GM23338 (cell line): Measurements from ENCODE around the gene SLC16A11. TPM values are rescaled to one million over a fixed set of nuclear protein-coding genes. Genes with fewer than 3 reads are reported as not detected.

Experiments used
- ATAC-seq: fragments of 200-7000 bp; cut with Tn5 transposase; 3 replicates; pipeline ENCODE4 v1.9.1; 2020
- DNase-seq: peaks from one replicate; pipeline ENCODE4 v3.0.0-alpha.2; 2015; ENCODE audit warnings: low spot score
- H2AFZ ChIP-seq: fragments of 200-600 bp; sonication (generic); 2 replicates; pipeline ENCODE4 v1.8.0; 2016; ENCODE audit warnings: antibody characterized with exemption, mild to moderate bottlenecking, moderate library complexity
- H3F3A ChIP-seq: fragments of 200-600 bp; sonication (generic); replicated peaks from 2 replicates; pipeline ENCODE4 v1.8.0; 2017; ENCODE audit warnings: antibody characterized with exemption, mixed run types, low read depth
- H3K27ac ChIP-seq: fragments of 200-600 bp; sonication (generic); 2 replicates; pipeline ENCODE4 v1.6.1; 2016; ENCODE audit warnings: low read depth
- H3K27me3 ChIP-seq: fragments of 200-600 bp; sonication (generic); 2 replicates; pipeline ENCODE4 v1.8.0; 2016; ENCODE audit warnings: mild to moderate bottlenecking, mixed run types, moderate library complexity; ENCODE audit not compliant: insufficient read depth
- H3K36me3 ChIP-seq: fragments of 200-600 bp; sonication (generic); 2 replicates; pipeline ENCODE4 v1.8.0; 2016; ENCODE audit warnings: mild to moderate bottlenecking; ENCODE audit not compliant: insufficient read depth
- H3K4me1 ChIP-seq: fragments of 200-600 bp; sonication (generic); 2 replicates; pipeline ENCODE4 v1.8.0; 2016; ENCODE audit warnings: mild to moderate bottlenecking, moderate library complexity; ENCODE audit not compliant: insufficient read depth
- H3K4me2 ChIP-seq: fragments of 200-600 bp; sonication (generic); 2 replicates; pipeline ENCODE4 v1.7.1; 2017; ENCODE audit warnings: mixed run types
- H3K4me3 ChIP-seq: fragments of 200-600 bp; sonication (generic); 2 replicates; pipeline ENCODE4 v1.6.1; 2016; ENCODE audit warnings: mixed run types
- H3K79me2 ChIP-seq: fragments of 200-600 bp; sonication (generic); replicated peaks from 2 replicates; pipeline ENCODE4 v1.8.0; 2017; ENCODE audit warnings: mild to moderate bottlenecking; ENCODE audit not compliant: insufficient read depth
- H3K9me2 ChIP-seq: fragments of 200-600 bp; sonication (generic); 2 replicates; pipeline ENCODE4 v1.8.0; 2017; ENCODE audit not compliant: insufficient read depth
- H4K20me1 ChIP-seq: fragments of 200-600 bp; sonication (generic); replicated peaks from 2 replicates; pipeline ENCODE4 v1.8.0; 2017; ENCODE audit warnings: mild to moderate bottlenecking; ENCODE audit not compliant: insufficient read depth
- H3K27ac Mint-ChIP-seq: 2 replicates; pipeline ENCODE4 v1.8.0; 2020; ENCODE audit warnings: inconsistent platforms, mild to moderate bottlenecking, moderate library complexity, mixed read lengths
- H3K27me3 Mint-ChIP-seq: 3 replicates; pipeline ENCODE4 v1.8.0; 2022; ENCODE audit warnings: low read depth, mild to moderate bottlenecking, moderate library complexity, mixed read lengths, inconsistent platforms; ENCODE audit not compliant: insufficient read depth, poor library complexity
- H3K36me3 Mint-ChIP-seq: 3 replicates; pipeline ENCODE4 v1.8.0; 2021; ENCODE audit warnings: low read depth, mild to moderate bottlenecking, inconsistent platforms, moderate library complexity, mixed read lengths
- H3K4me1 Mint-ChIP-seq: 3 replicates; pipeline ENCODE4 v1.8.0; 2020; ENCODE audit warnings: mild to moderate bottlenecking, inconsistent platforms, mixed read lengths
- H3K4me3 Mint-ChIP-seq: 3 replicates; pipeline ENCODE4 v1.8.0; 2021; ENCODE audit warnings: moderate library complexity, mild to moderate bottlenecking, inconsistent platforms, mixed read lengths
- H3K9me3 Mint-ChIP-seq: 3 replicates; pipeline ENCODE4 v1.8.0; 2020; ENCODE audit warnings: moderate library complexity, mild to moderate bottlenecking, inconsistent platforms, mixed read lengths
- CREB1 ChIP-seq: fragments of 250-450 bp; sonication (Bioruptor Pico); IDR thresholded peaks from 2 replicates; pipeline ENCODE4 v1.5.0; 2020; ENCODE audit warnings: low read depth, mild to moderate bottlenecking, moderate library complexity
- NANOG ChIP-seq: IDR thresholded peaks from 2 replicates; pipeline ENCODE4 v1.6.1; 2016; ENCODE audit warnings: antibody characterized with exemption, borderline replicate concordance
- ZNF331 ChIP-seq: fragments of 250-450 bp; sonication (Bioruptor Pico); IDR thresholded peaks from 2 replicates; pipeline ENCODE4 v1.5.0; 2020; ENCODE audit warnings: low read depth, mild to moderate bottlenecking, moderate library complexity
- ZNF462 ChIP-seq: fragments of 250-450 bp; sonication (Bioruptor Pico); IDR thresholded peaks from 2 replicates; pipeline ENCODE4 v1.5.0; 2020; ENCODE audit warnings: mild to moderate bottlenecking, moderate library complexity
- polyA plus RNA-seq: library from polyadenylated mRNA; unstranded; fragments of >200 nt; fragmentation: Nextera tagmentation; extraction: Ambion mirVana; gene quantifications from 2 replicates; pipeline ENCODE4 v1.2.1, GENCODE V29; 2016
- total RNA-seq: library from RNA; depleted of rRNA; stranded (reverse); fragments of >200 nt; shearing (Covaris generic); gene quantifications from 2 replicates; pipeline ENCODE4 v1.2.3, GENCODE V29; 2014
- TF ChIP-seq, protein P1 (sequence below): IDR thresholded peaks from one replicate; pipeline ENCODE4 v1.6.1; 2018; ENCODE audit warnings: antibody characterized with exemption; ENCODE audit not compliant: unreplicated experiment

The SLC16A11 gene
- total and polyA plus RNA-seq, 2 experiments from 2014 or later, result 0.42 to 0.68 TPM

GRCh38 chr17:7077911-7078546 is 34.1 kb upstream of the SLC16A11 start (continued):
- no peak for TF ChIP-seq ZNF462 (CRISPR knock-in tag)
- TF ChIP-seq ZNF331 (CRISPR knock-in tag), result no peak
- TF ChIP-seq, protein P1, sequence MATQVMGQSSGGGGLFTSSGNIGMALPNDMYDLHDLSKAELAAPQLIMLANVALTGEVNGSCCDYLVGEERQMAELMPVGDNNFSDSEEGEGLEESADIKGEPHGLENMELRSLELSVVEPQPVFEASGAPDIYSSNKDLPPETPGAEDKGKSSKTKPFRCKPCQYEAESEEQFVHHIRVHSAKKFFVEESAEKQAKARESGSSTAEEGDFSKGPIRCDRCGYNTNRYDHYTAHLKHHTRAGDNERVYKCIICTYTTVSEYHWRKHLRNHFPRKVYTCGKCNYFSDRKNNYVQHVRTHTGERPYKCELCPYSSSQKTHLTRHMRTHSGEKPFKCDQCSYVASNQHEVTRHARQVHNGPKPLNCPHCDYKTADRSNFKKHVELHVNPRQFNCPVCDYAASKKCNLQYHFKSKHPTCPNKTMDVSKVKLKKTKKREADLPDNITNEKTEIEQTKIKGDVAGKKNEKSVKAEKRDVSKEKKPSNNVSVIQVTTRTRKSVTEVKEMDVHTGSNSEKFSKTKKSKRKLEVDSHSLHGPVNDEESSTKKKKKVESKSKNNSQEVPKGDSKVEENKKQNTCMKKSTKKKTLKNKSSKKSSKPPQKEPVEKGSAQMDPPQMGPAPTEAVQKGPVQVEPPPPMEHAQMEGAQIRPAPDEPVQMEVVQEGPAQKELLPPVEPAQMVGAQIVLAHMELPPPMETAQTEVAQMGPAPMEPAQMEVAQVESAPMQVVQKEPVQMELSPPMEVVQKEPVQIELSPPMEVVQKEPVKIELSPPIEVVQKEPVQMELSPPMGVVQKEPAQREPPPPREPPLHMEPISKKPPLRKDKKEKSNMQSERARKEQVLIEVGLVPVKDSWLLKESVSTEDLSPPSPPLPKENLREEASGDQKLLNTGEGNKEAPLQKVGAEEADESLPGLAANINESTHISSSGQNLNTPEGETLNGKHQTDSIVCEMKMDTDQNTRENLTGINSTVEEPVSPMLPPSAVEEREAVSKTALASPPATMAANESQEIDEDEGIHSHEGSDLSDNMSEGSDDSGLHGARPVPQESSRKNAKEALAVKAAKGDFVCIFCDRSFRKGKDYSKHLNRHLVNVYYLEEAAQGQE, result no peak

DNA sequence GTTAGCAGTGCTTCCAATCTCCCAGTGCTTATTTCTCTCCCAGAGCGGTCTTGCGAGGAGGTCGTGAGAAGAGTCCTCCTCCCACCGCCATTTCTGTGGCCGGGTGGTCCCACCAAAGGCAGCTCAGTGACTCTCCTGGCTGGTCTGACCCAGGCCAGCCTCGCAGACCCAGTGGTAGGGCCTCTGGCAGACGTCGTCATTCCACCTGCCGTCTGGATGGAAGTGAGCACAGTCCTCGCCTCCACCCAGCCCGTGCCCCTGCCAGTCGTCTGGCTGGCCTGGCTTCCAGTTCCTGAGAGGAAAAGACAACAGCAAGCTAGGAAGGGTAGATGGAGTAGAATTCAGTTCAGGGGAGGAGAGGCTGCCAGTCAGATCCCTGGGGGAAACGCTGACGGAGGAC is 31.0 kb upstream of the SLC16A11 start:
- TF ChIP-seq CREB1 (no peak), NANOG (no peak)
- no peak for ATAC-seq
- no peaks in the 10 kb centered on the region for H3K4me1 Mint-ChIP-seq
- H3K4me3 ChIP-seq, result no peak overlapping the region
- no peaks in the 10 kb centered on the region for H3F3A ChIP-seq
- H3K9me3 Mint-ChIP-seq, result peaks cover 2% of the 10 kb centered on the region; the same call in 1 of the 3 replicates
- no peak overlapping the region for H3K27ac ChIP-seq
- H4K20me1 ChIP-seq, result no peaks in the 10 kb centered on the region
- no peak overlapping the region for H3K4me2 ChIP-seq
- no peaks in the 10 kb centered on the region for H3K36me3 ChIP-seq
- H3K27me3 ChIP-seq, result no peaks in the 10 kb centered on the region
- H3K36me3 Mint-ChIP-seq, result no peaks in the 10 kb centered on the region; the same call in 2 of the 3 replicates
- H3K4me1 ChIP-seq, result no peaks in the 10 kb centered on the region
- H3K27ac Mint-ChIP-seq, result no peak overlapping the region
- no peak overlapping the region for H3K4me3 Mint-ChIP-seq
- peaks cover 7% of the 10 kb centered on the region for H3K27me3 Mint-ChIP-seq
- no peak overlapping the region for H2AFZ ChIP-seq
- DNase-seq, result no peak
- no peaks in the 10 kb centered on the region for H3K79me2 ChIP-seq
- no peaks in the 10 kb centered on the region for H3K9me2 ChIP-seq
